Measurements from ENCODE around the gene EMID1.

The EMID1 gene

DNA sequence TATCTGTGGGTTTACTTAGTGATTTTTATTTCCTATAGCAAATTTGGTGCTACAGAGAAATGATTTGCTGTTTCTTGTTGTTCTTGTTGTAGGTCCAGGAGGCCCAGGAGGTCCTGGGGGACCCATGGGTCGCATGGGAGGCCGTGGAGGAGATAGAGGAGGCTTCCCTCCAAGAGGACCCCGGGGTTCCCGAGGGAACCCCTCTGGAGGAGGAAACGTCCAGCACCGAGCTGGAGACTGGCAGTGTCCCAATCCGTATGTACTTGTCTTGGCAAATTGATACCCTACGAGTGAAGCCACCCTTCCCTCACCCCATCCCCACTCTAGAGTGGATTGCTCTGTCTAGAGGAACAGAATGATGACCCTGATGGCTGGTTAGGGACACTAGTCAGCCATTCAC lies 92.9 kb downstream of the EMID1 start:
- Histone ChIP-seq H3K36me3 (ENCODE audit: insufficient read depth, low read length) (peaks cover 71% of the 10 kb centered on the region), H3K27me3 (ENCODE audit: control insufficient read depth in 1 of 2, insufficient read depth in 2 of 2, low read length in 2 of 2) (no peaks in the 10 kb centered on the region), H3K9me3 (ENCODE audit: low read length) (no peaks in the 10 kb centered on the region), H3K27ac (ENCODE audit: low read depth, low read length) (no peak overlapping the region), H3K4me1 (ENCODE audit: insufficient read depth, low read length) (peaks cover 16% of the 10 kb centered on the region), H3K9ac (ENCODE audit: low read length) (no peak overlapping the region), H3K4me3 (ENCODE audit: low read depth in 1 of 2, low read length in 2 of 2) (no peak overlapping the region)

DNA sequence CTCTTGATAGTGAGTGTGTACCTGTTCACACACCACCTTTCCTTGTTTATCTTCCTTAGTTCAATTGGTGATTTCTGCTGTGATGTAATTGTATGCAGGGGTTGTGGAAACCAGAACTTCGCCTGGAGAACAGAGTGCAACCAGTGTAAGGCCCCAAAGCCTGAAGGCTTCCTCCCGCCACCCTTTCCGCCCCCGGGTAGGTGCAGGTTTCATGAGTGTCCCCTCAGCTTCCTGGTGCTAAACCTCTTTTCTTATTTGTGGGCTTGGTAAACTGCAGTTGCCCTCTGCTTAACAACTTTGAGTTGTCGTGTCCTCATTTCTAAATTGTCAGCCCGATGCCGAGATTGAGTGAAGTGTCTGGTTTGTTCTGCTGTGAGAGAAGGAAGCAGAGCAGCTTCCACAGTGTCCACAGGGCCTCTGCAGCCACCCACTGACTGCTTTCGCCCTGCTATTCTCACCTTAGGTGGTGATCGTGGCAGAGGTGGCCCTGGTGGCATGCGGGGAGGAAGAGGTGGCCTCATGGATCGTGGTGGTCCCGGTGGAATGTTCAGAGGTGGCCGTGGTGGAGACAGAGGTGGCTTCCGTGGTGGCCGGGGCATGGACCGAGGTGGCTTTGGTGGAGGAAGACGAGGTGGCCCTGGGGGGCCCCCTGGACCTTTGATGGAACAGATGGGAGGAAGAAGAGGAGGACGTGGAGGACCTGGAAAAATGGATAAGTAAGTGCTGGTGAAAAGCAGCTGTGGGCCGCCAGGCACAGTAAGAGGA lies 93.6 kb downstream of the EMID1 start:
- Histone ChIP-seq H3K4me3 (ENCODE audit: low read depth in 1 of 2, low read length in 2 of 2) (no peak overlapping the region), H3K36me3 (ENCODE audit: insufficient read depth, low read length) (peaks cover 65% of the 10 kb centered on the region), H3K9me3 (ENCODE audit: low read length) (no peaks in the 10 kb centered on the region), H3K27me3 (ENCODE audit: control insufficient read depth in 1 of 2, insufficient read depth in 2 of 2, low read length in 2 of 2) (no peaks in the 10 kb centered on the region), H3K4me1 (ENCODE audit: insufficient read depth, low read length) (peaks cover 16% of the 10 kb centered on the region), H3K9ac (ENCODE audit: low read length) (no peak overlapping the region), H3K27ac (ENCODE audit: low read depth, low read length) (no peak overlapping the region)

DNA sequence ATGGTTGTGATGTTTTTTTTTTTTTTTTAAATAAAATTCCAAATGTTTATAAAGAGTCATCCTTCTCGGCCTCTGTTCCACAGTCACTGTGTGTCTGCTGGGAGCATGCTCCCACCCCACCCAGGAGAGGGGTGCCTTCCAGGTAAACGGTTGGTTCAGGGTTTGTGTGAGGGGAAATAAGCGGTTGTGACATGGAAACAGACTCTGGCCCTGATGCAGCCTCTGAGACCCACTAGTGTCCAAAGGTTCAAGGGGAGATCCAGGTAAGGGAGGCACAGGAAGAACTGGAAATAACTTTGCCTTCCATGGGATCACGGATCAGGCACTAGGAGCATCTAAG lies 94.7 kb downstream of the EMID1 start:
- no peaks in the 10 kb centered on the region for H3K27me3 ChIP-seq (ENCODE audit: control insufficient read depth in 1 of 2, insufficient read depth in 2 of 2, low read length in 2 of 2)
- H3K36me3 ChIP-seq (ENCODE audit: insufficient read depth, low read length) = peaks cover 56% of the 10 kb centered on the region
- H3K4me1 ChIP-seq (ENCODE audit: insufficient read depth, low read length) = peaks cover 16% of the 10 kb centered on the region
- no peak overlapping the region for H3K4me3 ChIP-seq (ENCODE audit: low read depth in 1 of 2, low read length in 2 of 2)
- H3K9me3 ChIP-seq (ENCODE audit: low read length) = no peaks in the 10 kb centered on the region
- H3K27ac ChIP-seq (ENCODE audit: low read depth, low read length) = no peak overlapping the region
- no peak overlapping the region for H3K9ac ChIP-seq (ENCODE audit: low read length)

DNA sequence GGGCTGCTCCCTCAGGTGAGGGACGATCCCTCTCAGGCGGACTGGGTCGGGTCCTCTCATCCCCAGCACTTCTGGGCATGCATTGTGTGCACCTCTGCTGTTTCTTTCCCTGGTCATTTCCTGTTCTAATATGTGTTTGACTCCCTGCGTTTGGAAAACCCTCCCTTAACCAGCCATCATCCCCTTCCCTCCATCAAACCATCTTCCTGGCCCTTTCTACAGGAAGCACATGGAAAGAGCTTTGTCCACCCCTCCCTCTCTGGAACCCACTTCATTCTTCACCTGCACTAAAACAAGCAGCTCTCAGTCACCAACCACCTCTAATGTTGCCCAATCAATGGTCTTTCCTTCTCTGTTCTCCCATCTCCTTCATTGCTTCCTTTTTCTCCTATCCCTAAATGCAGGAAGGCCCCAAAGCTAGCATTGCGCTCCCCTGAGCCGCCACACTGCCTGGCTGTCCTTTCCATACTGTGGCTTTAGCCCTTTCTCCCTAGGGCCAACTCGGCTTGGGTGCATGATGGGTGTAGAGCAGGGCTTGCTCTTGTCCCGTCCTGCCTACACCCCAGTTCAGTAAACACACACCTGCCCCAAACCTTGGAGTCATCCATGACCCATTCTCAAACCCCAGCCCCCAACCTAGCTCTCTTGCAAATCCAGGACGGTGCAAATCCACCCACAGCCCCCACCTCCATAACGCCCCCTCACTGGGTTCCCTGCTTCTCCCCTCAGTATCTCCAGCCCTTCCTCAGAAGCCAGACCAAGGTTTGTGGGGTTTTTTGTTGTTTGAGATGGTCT lies 95.3 kb downstream of the EMID1 start:
- Histone ChIP-seq H3K36me3 (ENCODE audit: insufficient read depth, low read length) (peaks cover 50% of the 10 kb centered on the region), H3K27me3 (ENCODE audit: control insufficient read depth in 1 of 2, insufficient read depth in 2 of 2, low read length in 2 of 2) (no peaks in the 10 kb centered on the region), H3K4me3 (ENCODE audit: low read depth in 1 of 2, low read length in 2 of 2) (no peak overlapping the region), H3K9me3 (ENCODE audit: low read length) (no peaks in the 10 kb centered on the region), H3K4me1 (ENCODE audit: insufficient read depth, low read length) (peaks cover 16% of the 10 kb centered on the region), H3K9ac (ENCODE audit: low read length) (no peak overlapping the region), H3K27ac (ENCODE audit: low read depth, low read length) (no peak overlapping the region)

- Histone ChIP-seq H3K27ac (ENCODE audit: low read depth, low read length) (no peak overlapping the region), H3K9ac (ENCODE audit: low read length) (no peak overlapping the region), H3K4me1 (ENCODE audit: insufficient read depth, low read length) (peaks cover 16% of the 10 kb centered on the region), H3K36me3 (ENCODE audit: insufficient read depth, low read length) (peaks cover 41% of the 10 kb centered on the region), H3K9me3 (ENCODE audit: low read length) (no peaks in the 10 kb centered on the region), H3K4me3 (ENCODE audit: low read depth in 1 of 2, low read length in 2 of 2) (no peak overlapping the region), H3K27me3 (ENCODE audit: control insufficient read depth in 1 of 2, insufficient read depth in 2 of 2, low read length in 2 of 2) (no peaks in the 10 kb centered on the region)
Measured at GRCh38 chr22:29301716-29302401, 96.2 kb downstream of the EMID1 start.

DNA sequence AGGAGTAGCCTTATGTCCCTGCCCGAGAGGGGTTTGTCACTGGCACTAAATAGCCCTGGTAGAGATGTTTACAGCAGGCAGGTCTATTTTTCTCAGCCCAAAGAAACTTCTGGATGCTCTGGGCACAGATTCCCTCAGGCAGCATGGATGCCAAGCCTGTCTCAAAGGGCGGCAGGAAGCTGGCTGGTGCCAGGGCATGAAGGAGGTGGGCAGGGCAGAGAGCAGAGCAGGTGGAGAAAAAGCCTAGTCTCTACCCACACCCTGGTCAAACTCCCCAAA lies 96.6 kb downstream of the EMID1 start:
- Histone ChIP-seq H3K9ac (ENCODE audit: low read length) (no peak overlapping the region), H3K27ac (ENCODE audit: low read depth, low read length) (no peak overlapping the region)

GRCh38 chr22:29302681-29303465 lies 97.2 kb downstream of the EMID1 start:
- H3K27me3 ChIP-seq (ENCODE audit: control insufficient read depth in 1 of 2, insufficient read depth in 2 of 2, low read length in 2 of 2) = no peaks in the 10 kb centered on the region
- peaks cover 31% of the 10 kb centered on the region for H3K36me3 ChIP-seq (ENCODE audit: insufficient read depth, low read length)
- peaks cover 22% of the 10 kb centered on the region for H3K4me1 ChIP-seq (ENCODE audit: insufficient read depth, low read length)
- no peak overlapping the region for H3K27ac ChIP-seq (ENCODE audit: low read depth, low read length)
- H3K4me3 ChIP-seq (ENCODE audit: low read depth in 1 of 2, low read length in 2 of 2) = no peak overlapping the region
- no peak overlapping the region for H3K9ac ChIP-seq (ENCODE audit: low read length)
- no peaks in the 10 kb centered on the region for H3K9me3 ChIP-seq (ENCODE audit: low read length)

More for the DNA sequence above, 96.6 kb downstream of the EMID1 start:
- no peak overlapping the region for H3K4me3 ChIP-seq (ENCODE audit: low read depth in 1 of 2, low read length in 2 of 2)
- H3K4me1 ChIP-seq (ENCODE audit: insufficient read depth, low read length) = peaks cover 17% of the 10 kb centered on the region
- no peaks in the 10 kb centered on the region for H3K27me3 ChIP-seq (ENCODE audit: control insufficient read depth in 1 of 2, insufficient read depth in 2 of 2, low read length in 2 of 2)
- no peaks in the 10 kb centered on the region for H3K9me3 ChIP-seq (ENCODE audit: low read length)
- peaks cover 37% of the 10 kb centered on the region for H3K36me3 ChIP-seq (ENCODE audit: insufficient read depth, low read length)

DNA sequence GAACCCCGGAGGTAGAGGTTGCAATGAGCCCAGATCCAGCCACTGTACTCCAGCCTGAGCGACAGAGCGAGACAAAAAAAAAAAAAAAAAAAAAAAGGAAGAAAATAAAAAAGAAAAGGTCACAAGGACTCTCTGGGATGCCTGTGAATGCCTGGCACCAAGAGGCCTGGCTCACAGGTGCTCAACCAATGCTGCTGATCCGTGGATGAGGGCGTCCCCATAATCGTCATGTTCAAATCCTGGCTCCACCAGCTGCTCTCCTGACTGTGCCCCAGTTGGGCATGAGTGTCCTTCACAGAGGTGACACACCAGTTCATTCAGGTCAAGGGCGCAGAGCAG lies 100.1 kb downstream of the EMID1 start:
- H3K4me3 ChIP-seq (ENCODE audit: low read depth in 1 of 2, low read length in 2 of 2) = no peak overlapping the region
- H3K27me3 ChIP-seq (ENCODE audit: control insufficient read depth in 1 of 2, insufficient read depth in 2 of 2, low read length in 2 of 2) = no peaks in the 10 kb centered on the region
- H3K4me1 ChIP-seq (ENCODE audit: insufficient read depth, low read length) = peaks cover 49% of the 10 kb centered on the region
- H3K36me3 ChIP-seq (ENCODE audit: insufficient read depth, low read length) = peaks cover 8% of the 10 kb centered on the region
- peak overlapping the region; percentile 86 for H3K27ac ChIP-seq (ENCODE audit: low read depth, low read length)
- no peaks in the 10 kb centered on the region for H3K9me3 ChIP-seq (ENCODE audit: low read length)
- no peak overlapping the region for H3K9ac ChIP-seq (ENCODE audit: low read length)

DNA sequence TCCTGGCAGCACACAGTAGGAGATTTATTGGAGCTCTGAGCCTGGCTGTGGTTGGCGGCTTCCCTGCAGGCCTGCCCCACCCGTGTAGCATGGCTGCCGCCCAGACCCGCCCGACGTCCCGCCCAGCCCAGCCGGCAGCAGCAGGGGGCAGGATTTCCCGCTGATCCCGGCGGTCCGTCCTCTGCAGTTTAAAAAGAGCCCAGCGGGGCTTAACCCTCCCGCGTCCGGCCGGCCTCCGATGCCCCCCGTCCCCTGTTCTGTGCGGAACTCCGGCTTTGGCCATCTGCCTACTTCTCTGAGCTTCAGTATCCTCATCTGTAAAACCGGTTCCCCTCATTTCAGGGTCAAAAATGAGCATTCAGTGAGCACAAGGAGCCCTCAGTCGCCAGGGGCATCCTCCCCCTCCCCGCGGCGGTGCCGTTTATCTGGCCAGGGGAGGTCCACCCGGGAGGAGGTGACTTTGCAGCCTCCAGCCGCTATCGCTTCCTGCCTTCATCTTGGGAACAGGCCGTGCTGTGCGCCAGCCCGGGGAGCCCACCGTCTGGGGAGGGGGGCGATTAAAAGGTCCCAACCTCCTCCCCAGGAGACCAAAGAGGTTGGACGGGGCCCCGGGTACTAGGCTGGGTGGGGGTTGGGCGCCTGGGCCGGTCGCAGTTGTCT lies 100.6 kb downstream of the EMID1 start, which contains the start of gene GAS2L1:
Gene GAS2L1 (plus strand): TSS at position 476 of the 660 bp plus-strand sequence. CDS start 1,456 bp downstream, outside the sequence.
- no peaks in the 10 kb centered on the region for H3K9me3 ChIP-seq (ENCODE audit: low read length)
- peaks cover 54% of the 10 kb centered on the region for H3K4me1 ChIP-seq (ENCODE audit: insufficient read depth, low read length)
- H3K27me3 ChIP-seq (ENCODE audit: control insufficient read depth in 1 of 2, insufficient read depth in 2 of 2, low read length in 2 of 2) = no peaks in the 10 kb centered on the region
- H3K36me3 ChIP-seq (ENCODE audit: insufficient read depth, low read length) = peaks cover 3% of the 10 kb centered on the region
- peak within 1 kb of the TSS; percentile 88 to 96 for H3K4me3 ChIP-seq (ENCODE audit: low read depth in 1 of 2, low read length in 2 of 2)
- H3K27ac ChIP-seq (ENCODE audit: low read depth, low read length) = peak within 1 kb of the TSS; percentile 86
- peak within 1 kb of the TSS; percentile 65 for H3K9ac ChIP-seq (ENCODE audit: low read length)

DNA sequence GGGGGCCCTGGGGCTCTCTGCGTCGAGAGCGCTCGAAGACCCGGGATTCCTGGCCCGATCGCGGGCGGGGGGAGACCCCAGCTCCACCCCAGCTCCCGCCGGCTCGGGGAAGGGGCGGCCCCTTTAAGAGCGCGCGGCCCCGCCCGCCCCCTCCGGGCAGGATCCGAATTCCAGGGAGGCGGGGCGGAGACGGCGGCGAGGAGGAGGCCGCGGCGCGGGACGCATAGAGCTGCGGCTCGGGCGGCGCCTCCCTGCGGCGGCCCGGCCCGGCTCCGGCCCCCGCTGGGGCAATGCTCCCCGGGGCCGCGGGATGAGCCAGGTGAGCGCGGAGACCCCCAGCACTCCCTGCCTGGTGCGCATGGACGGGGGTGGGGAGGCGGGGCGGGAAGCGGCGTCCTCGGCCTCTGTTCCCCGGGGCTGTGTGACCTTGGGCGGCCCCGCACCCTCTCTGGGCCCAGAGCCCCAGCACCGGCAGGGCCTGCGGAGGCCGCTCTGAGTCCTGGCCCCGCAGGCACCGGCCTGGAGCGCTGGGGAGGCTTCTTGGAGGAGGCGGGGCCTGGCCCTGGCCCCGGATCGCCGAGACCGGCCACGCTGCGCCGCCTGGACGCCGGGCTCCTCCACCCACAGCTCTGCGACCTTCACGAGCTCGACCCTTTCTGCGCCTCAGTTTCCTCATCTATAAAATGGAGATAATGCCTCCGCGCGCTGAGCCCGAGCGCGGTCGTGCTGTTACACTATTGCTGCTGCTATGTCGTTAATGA lies 101.3 kb downstream of the EMID1 start:
- peak overlapping the region; percentile 88 to 96 for H3K4me3 ChIP-seq (ENCODE audit: low read depth in 1 of 2, low read length in 2 of 2)
- no peaks in the 10 kb centered on the region for H3K36me3 ChIP-seq (ENCODE audit: insufficient read depth, low read length)
- H3K4me1 ChIP-seq (ENCODE audit: insufficient read depth, low read length) = peaks cover 59% of the 10 kb centered on the region
- H3K9ac ChIP-seq (ENCODE audit: low read length) = peak overlapping the region; percentile 65
- no peaks in the 10 kb centered on the region for H3K9me3 ChIP-seq (ENCODE audit: low read length)
- H3K27ac ChIP-seq (ENCODE audit: low read depth, low read length) = peak overlapping the region; percentile 86
- H3K27me3 ChIP-seq (ENCODE audit: control insufficient read depth in 1 of 2, insufficient read depth in 2 of 2, low read length in 2 of 2) = no peaks in the 10 kb centered on the region
